Measurements from ENCODE around the gene ITGB1BP2.
"Not testable (repeated sequence)": the region's sequence is repeated elsewhere in the genome, so short reads cannot be mapped to it uniquely, and the experiment has no call there.

ITGB1BP2 gene

DNA sequence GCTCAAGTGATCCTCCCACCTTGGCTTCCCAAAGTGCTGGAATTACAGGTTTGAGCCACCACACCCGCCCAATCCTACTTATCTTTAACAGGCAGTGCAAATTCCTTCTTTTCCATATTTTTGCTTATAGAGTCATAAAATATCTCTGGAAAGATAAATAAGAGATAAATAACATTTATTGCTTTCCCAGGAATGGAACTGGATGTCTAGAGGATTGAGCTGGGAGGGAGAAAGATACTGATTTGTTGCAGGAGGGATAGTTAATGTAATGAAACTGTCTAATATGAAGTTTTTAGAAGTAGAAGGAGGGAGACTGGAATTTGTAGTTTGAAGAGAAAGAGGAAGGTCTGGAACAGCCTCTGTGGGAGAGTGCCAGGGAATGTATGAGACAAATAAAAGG lies 20.2 kb downstream of the ITGB1BP2 start:
- no peak overlapping the region for H2AFZ ChIP-seq (ENCODE audit: low read depth)
- no peak overlapping the region for H3K9ac ChIP-seq
- H3K36me3 ChIP-seq (ENCODE audit: insufficient read depth): no peaks in the 10 kb centered on the region
- no peaks in the 10 kb centered on the region for H3K4me1 ChIP-seq (ENCODE audit: low read depth, poor library complexity, severe bottlenecking)
- H3K27me3 ChIP-seq (ENCODE audit: insufficient read depth, low read depth): no peaks in the 10 kb centered on the region
- no peaks in the 10 kb centered on the region for H3K79me2 ChIP-seq (ENCODE audit: insufficient read depth, low read depth)
- no peaks in the 10 kb centered on the region for H4K20me1 ChIP-seq (ENCODE audit: insufficient read depth)
- H3K4me3 ChIP-seq (IDR thresholded peaks at IDR 0.05; ENCODE audit: insufficient read depth, low read depth, low read length): no peak overlapping the region
- H3K27ac ChIP-seq: no peak overlapping the region
- TF ChIP-seq, protein P1, sequence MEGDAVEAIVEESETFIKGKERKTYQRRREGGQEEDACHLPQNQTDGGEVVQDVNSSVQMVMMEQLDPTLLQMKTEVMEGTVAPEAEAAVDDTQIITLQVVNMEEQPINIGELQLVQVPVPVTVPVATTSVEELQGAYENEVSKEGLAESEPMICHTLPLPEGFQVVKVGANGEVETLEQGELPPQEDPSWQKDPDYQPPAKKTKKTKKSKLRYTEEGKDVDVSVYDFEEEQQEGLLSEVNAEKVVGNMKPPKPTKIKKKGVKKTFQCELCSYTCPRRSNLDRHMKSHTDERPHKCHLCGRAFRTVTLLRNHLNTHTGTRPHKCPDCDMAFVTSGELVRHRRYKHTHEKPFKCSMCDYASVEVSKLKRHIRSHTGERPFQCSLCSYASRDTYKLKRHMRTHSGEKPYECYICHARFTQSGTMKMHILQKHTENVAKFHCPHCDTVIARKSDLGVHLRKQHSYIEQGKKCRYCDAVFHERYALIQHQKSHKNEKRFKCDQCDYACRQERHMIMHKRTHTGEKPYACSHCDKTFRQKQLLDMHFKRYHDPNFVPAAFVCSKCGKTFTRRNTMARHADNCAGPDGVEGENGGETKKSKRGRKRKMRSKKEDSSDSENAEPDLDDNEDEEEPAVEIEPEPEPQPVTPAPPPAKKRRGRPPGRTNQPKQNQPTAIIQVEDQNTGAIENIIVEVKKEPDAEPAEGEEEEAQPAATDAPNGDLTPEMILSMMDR (conservative IDR thresholded peaks at IDR 0.05; ENCODE audit: low read depth, low read length): no peak
- no peak overlapping the region for H3K4me2 ChIP-seq

DNA sequence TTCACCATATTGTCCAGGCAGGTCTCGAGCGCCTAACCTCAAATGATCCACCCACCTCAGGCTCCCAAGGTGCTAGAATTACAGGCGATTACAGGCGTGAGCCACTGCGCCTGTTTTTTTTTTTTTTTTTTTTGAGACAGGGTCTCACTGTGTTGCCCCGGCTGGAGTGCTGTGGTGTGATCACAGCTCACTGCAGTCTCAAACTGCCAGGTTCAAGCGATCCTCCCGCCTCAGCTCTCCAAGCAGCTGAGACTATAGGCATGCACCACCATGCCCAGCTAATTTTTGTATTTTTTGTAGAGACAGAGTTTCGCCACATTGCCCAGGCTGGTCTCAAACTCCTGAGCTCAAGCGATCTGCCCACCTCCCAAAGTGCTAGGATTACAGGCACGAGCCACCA lies 22.9 kb downstream of the ITGB1BP2 start:
- H3K36me3 ChIP-seq (ENCODE audit: insufficient read depth); H4K20me1 ChIP-seq (ENCODE audit: insufficient read depth); H3K27ac ChIP-seq; H3K79me2 ChIP-seq (ENCODE audit: insufficient read depth, low read depth); H3K4me3 ChIP-seq (IDR thresholded peaks at IDR 0.05; ENCODE audit: insufficient read depth, low read depth, low read length); H2AFZ ChIP-seq (ENCODE audit: low read depth); H3K4me2 ChIP-seq; H3K4me1 ChIP-seq (ENCODE audit: low read depth, poor library complexity, severe bottlenecking); H3K27me3 ChIP-seq (ENCODE audit: insufficient read depth, low read depth); H3K9ac ChIP-seq: not testable (repeated sequence)

DNA sequence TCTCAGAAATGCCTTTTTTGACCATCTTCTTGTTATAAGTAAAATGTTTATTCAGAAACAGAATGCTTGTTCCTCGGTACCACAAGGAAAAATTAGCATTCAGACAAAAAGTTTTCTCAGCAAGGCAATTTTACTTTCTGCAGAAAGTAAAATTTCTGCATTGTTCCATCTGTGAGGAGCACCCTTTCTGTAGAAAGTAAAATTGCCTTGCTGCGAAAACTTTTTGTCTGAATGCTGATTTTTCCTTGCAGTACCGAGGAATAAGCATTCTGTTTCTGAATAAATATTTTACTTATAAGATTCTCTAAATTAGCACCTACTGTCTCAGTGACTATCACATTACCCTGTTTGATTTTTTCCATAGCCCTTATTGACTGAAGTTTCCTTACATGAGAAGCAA lies 24.8 kb downstream of the ITGB1BP2 start:
- no peaks in the 10 kb centered on the region for H3K4me1 ChIP-seq (ENCODE audit: low read depth, poor library complexity, severe bottlenecking)
- TF ChIP-seq, protein P1 (conservative IDR thresholded peaks at IDR 0.05; ENCODE audit: low read depth, low read length): no peak
- H4K20me1 ChIP-seq (ENCODE audit: insufficient read depth): no peaks in the 10 kb centered on the region
- no peak overlapping the region for H3K4me2 ChIP-seq
- no peak overlapping the region for H2AFZ ChIP-seq (ENCODE audit: low read depth)
- H3K27me3 ChIP-seq (ENCODE audit: insufficient read depth, low read depth): no peaks in the 10 kb centered on the region
- no peaks in the 10 kb centered on the region for H3K36me3 ChIP-seq (ENCODE audit: insufficient read depth)
- H3K27ac ChIP-seq: no peak overlapping the region
- no peaks in the 10 kb centered on the region for H3K79me2 ChIP-seq (ENCODE audit: insufficient read depth, low read depth)
- no peak overlapping the region for H3K4me3 ChIP-seq (IDR thresholded peaks at IDR 0.05; ENCODE audit: insufficient read depth, low read depth, low read length)
- no peak overlapping the region for H3K9ac ChIP-seq

DNA sequence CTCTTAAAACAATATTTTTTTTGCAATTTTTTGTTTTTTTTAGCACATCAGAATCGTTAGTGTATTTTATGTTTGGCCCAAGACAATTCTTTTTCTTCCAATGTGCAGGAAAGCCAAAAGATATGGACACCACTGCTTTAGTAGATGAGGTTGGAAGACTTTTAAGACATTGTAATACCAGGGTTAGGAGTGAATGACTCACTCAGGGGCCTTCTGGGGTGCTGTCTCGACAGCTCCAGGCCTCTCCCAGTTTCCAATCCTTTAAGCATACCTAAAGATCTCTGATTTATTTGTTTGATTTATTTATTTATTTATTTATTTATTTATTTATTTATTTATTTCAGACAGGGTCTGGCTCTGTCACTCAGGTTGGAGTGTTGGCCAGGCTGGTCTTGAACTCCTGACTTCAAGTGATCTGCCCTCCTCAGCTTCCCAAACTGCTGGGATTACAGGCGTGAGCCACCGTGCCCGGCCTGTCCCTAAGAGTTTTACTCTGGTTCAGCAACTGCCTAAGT lies 47.7 kb downstream of the ITGB1BP2 start:
- H3K4me2 ChIP-seq; H3K79me2 ChIP-seq (ENCODE audit: insufficient read depth, low read depth); H2AFZ ChIP-seq (ENCODE audit: low read depth); H3K4me1 ChIP-seq (ENCODE audit: low read depth, poor library complexity, severe bottlenecking); H3K27me3 ChIP-seq (ENCODE audit: insufficient read depth, low read depth); H3K36me3 ChIP-seq (ENCODE audit: insufficient read depth); H3K4me3 ChIP-seq (IDR thresholded peaks at IDR 0.05; ENCODE audit: insufficient read depth, low read depth, low read length); H3K27ac ChIP-seq; H3K9ac ChIP-seq; H4K20me1 ChIP-seq (ENCODE audit: insufficient read depth): not testable (repeated sequence)

DNA sequence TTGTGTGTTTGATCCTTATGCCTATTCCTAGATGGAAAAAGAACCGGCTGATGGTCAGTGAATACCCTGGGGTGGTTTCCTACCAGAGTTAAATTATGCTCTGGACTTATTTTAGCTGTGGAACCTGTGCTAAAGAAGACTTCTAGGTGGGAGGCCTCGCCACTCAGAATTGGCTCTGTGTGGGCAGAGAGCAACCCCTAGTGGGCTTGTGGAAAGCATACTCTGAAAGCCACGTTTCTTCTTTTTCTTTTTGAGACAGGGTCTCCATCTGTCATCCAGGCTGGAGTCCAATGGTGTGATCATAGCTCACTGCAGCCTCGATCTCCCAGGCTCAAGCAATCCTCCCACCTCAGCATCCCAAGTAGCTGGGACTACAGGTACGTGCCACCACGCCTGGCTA lies 48.3 kb downstream of the ITGB1BP2 start:
- not testable (repeated sequence) for H3K4me3 ChIP-seq (IDR thresholded peaks at IDR 0.05; ENCODE audit: insufficient read depth, low read depth, low read length); H3K4me2 ChIP-seq; H3K27ac ChIP-seq; H4K20me1 ChIP-seq (ENCODE audit: insufficient read depth); H3K36me3 ChIP-seq (ENCODE audit: insufficient read depth); H3K27me3 ChIP-seq (ENCODE audit: insufficient read depth, low read depth); H2AFZ ChIP-seq (ENCODE audit: low read depth); H3K9ac ChIP-seq; H3K79me2 ChIP-seq (ENCODE audit: insufficient read depth, low read depth); H3K4me1 ChIP-seq (ENCODE audit: low read depth, poor library complexity, severe bottlenecking)

DNA sequence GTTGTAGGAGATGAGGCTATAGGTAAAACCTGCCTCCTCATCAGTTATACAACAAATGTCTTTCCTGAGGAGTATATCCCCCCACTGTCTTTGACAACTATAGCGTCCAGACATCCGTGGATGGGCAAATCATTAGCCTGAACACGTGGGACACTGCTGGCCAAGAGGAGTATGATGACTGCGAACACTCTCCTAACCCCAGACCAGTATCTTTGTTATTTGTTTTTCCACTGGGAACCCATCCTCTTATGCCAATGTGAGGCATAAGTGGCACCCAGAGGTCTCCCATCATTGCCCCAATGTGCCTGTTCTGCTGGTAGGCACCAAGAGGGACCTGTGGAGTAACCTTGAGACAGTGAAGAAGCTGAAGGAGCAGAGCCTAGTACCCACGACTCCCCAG lies 50.9 kb downstream of the ITGB1BP2 start:
- H3K27ac ChIP-seq; H3K4me3 ChIP-seq (IDR thresholded peaks at IDR 0.05; ENCODE audit: insufficient read depth, low read depth, low read length); H3K4me1 ChIP-seq (ENCODE audit: low read depth, poor library complexity, severe bottlenecking); H3K4me2 ChIP-seq; H3K36me3 ChIP-seq (ENCODE audit: insufficient read depth); H4K20me1 ChIP-seq (ENCODE audit: insufficient read depth); H3K9ac ChIP-seq; H2AFZ ChIP-seq (ENCODE audit: low read depth); H3K79me2 ChIP-seq (ENCODE audit: insufficient read depth, low read depth); H3K27me3 ChIP-seq (ENCODE audit: insufficient read depth, low read depth): not testable (repeated sequence)
